ENCODE data around the gene ZNF200. TPM values are rescaled to one million over a fixed set of nuclear protein-coding genes. Genes with fewer than 3 reads are reported as not detected.

ZNF200 gene
- total RNA-seq, 2 donors from 2014 or later = 1.2 to 11.1 TPM

DNA sequence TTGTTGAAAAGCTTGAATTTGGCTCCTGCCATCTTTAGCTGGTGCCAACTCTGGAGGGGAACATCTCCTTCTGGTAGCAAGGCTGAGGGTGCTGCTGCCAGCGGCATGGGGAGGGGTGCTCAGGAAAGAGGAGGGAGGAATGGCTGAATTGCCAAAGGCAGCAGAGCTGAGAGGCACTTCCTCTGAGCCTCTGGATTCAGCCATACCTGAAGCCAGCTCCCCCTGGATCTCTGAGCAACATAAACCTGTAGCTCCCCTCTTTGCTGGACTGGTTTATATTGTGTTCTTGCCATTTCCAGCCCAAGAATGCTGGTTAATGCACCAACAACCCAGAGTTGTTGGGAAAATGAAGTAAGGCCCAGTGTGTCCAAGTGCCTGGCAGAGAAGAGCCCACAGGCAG is 14.1 kb upstream of the ZNF200 start:
- H3K4me3 ChIP-seq = no peak overlapping the region
- H3K36me3 ChIP-seq = no peaks in the 10 kb centered on the region
- no peaks in the 10 kb centered on the region for H3K4me1 ChIP-seq (ENCODE audit: control insufficient read depth in 1 of 2, low read depth in 2 of 2)
- TF ChIP-seq, protein P1, sequence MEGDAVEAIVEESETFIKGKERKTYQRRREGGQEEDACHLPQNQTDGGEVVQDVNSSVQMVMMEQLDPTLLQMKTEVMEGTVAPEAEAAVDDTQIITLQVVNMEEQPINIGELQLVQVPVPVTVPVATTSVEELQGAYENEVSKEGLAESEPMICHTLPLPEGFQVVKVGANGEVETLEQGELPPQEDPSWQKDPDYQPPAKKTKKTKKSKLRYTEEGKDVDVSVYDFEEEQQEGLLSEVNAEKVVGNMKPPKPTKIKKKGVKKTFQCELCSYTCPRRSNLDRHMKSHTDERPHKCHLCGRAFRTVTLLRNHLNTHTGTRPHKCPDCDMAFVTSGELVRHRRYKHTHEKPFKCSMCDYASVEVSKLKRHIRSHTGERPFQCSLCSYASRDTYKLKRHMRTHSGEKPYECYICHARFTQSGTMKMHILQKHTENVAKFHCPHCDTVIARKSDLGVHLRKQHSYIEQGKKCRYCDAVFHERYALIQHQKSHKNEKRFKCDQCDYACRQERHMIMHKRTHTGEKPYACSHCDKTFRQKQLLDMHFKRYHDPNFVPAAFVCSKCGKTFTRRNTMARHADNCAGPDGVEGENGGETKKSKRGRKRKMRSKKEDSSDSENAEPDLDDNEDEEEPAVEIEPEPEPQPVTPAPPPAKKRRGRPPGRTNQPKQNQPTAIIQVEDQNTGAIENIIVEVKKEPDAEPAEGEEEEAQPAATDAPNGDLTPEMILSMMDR (IDR thresholded peaks at IDR 0.05) = no peak
- no peaks in the 10 kb centered on the region for H3K9me3 ChIP-seq
- no peak for ATAC-seq (ENCODE audit: insufficient number of reproducible peaks, low FRiP score, low read depth)
- no peak overlapping the region for H3K27ac ChIP-seq
- no peak for DNase-seq (ENCODE audit: low spot score)
- H3K27me3 ChIP-seq (replicated peaks; ENCODE audit: insufficient read depth) = no peaks in the 10 kb centered on the region

- Histone ChIP-seq H3K36me3 (no peaks in the 10 kb centered on the region), H3K4me3 (no peak overlapping the region), H3K27ac (no peak overlapping the region), H3K27me3 (replicated peaks; ENCODE audit: insufficient read depth) (no peaks in the 10 kb centered on the region), H3K4me1 (ENCODE audit: control insufficient read depth in 1 of 2, low read depth in 2 of 2) (no peaks in the 10 kb centered on the region), H3K9me3 (no peaks in the 10 kb centered on the region)
- ATAC-seq (ENCODE audit: insufficient number of reproducible peaks, low FRiP score, low read depth) = no peak
- DNase-seq (ENCODE audit: low spot score) = no peak
- TF ChIP-seq, protein P1 (IDR thresholded peaks at IDR 0.05) = no peak
Measured at GRCh38 chr16:3248596-3248995, 13.6 kb upstream of the ZNF200 start.

GRCh38 chr16:3246876-3247275 is 11.9 kb upstream of the ZNF200 start:
- TF ChIP-seq, protein P1 (IDR thresholded peaks at IDR 0.05) = no peak
- Histone ChIP-seq H3K4me1 (ENCODE audit: control insufficient read depth in 1 of 2, low read depth in 2 of 2) (no peaks in the 10 kb centered on the region), H3K36me3 (no peaks in the 10 kb centered on the region), H3K9me3 (no peaks in the 10 kb centered on the region), H3K4me3 (no peak overlapping the region), H3K27ac (no peak overlapping the region), H3K27me3 (replicated peaks; ENCODE audit: insufficient read depth) (no peaks in the 10 kb centered on the region)
- no peak for ATAC-seq (ENCODE audit: insufficient number of reproducible peaks, low FRiP score, low read depth)
- no peak for DNase-seq (ENCODE audit: low spot score)

GRCh38 chr16:3246002-3246401 is 11.0 kb upstream of the ZNF200 start:
- Histone ChIP-seq H3K27ac (no peak overlapping the region), H3K27me3 (replicated peaks; ENCODE audit: insufficient read depth) (no peaks in the 10 kb centered on the region), H3K4me3 (no peak overlapping the region), H3K4me1 (ENCODE audit: control insufficient read depth in 1 of 2, low read depth in 2 of 2) (no peaks in the 10 kb centered on the region), H3K9me3 (no peaks in the 10 kb centered on the region), H3K36me3 (no peaks in the 10 kb centered on the region)
- TF ChIP-seq, protein P1 (IDR thresholded peaks at IDR 0.05) = no peak
- ATAC-seq (ENCODE audit: insufficient number of reproducible peaks, low FRiP score, low read depth) (no peak), DNase-seq (ENCODE audit: low spot score) (no peak)

DNA sequence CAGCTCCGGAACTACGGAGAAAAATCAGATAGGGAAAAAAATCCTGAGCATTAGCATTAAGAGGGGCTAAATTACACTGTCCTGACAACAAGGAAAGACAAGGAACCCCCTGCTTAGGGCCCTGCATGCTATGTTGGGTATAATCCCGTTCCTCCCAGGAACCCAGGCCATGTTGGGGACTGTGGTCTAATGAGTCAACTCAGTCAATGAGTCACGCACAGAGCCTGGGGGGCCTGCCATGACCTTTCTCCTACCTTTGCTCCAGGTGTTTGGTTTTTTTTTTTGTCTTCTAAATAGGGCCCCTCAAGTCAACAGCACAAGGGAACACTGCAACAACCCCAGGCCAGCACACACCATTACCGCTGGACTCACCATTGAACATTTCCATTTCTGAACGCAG is 8.9 kb upstream of the ZNF200 start:
- no peak for DNase-seq (ENCODE audit: low spot score)
- no peak overlapping the region for H3K4me3 ChIP-seq

More for the DNA sequence above, 8.9 kb upstream of the ZNF200 start:
- H3K9me3 ChIP-seq = no peaks in the 10 kb centered on the region
- no peaks in the 10 kb centered on the region for H3K4me1 ChIP-seq (ENCODE audit: control insufficient read depth in 1 of 2, low read depth in 2 of 2)
- no peak overlapping the region for H3K27ac ChIP-seq
- no peaks in the 10 kb centered on the region for H3K27me3 ChIP-seq (replicated peaks; ENCODE audit: insufficient read depth)
- H3K36me3 ChIP-seq = no peaks in the 10 kb centered on the region
- TF ChIP-seq, protein P1 (IDR thresholded peaks at IDR 0.05) = no peak
- no peak for ATAC-seq (ENCODE audit: insufficient number of reproducible peaks, low FRiP score, low read depth)
